Endothelial cell of umbilical vein (primary cell): Measurements from ENCODE around the gene LMX1A. TPM values are rescaled to one million over a fixed set of nuclear protein-coding genes. Genes with fewer than 3 reads are reported as not detected.

Source experiments
- BruUV-seq: library from RNA; stranded (reverse); fragments of 400-500 nt; replicated peaks from 2 replicates; lab custom pipeline; 2021; lab: Mats Ljungman, UMichigan
- CTCF ChIA-PET: fragments of 300-600, 350-600 bp; sonication (Branson Sonifier 250); formaldehyde crosslinking; loops from one replicate; lab custom pipeline; 2021; ENCODE audit warnings: antibody characterized with exemption, inconsistent platforms; lab: Charles Lee
- POLR2A ChIA-PET: fragments of 300-600, 350-600 bp; sonication (Branson Sonifier 250); formaldehyde crosslinking; loops from one replicate; lab custom pipeline; 2021; ENCODE audit warnings: antibody characterized with exemption, inconsistent platforms; lab: Charles Lee
- DNase-seq: peaks from one replicate; pipeline ENCODE4 v3.0.0-alpha.2; 2011; ENCODE audit warnings: low read depth, low spot score
- FAIRE-seq: peaks from 2 replicates; lab custom pipeline; 2011; peaks lifted over from hg19 to GRCh38; lab: Jason Lieb, UNC
- H2AFZ ChIP-seq: 2 replicates; pipeline ENCODE4 v1.6.0; 2012; ENCODE audit warnings: low read depth, low read length, control low read depth, inconsistent platforms
- H3K27ac ChIP-seq: 2 replicates; pipeline ENCODE4 v1.5.1; 2011; ENCODE audit warnings: low read depth, mild to moderate bottlenecking, control low read depth, low read length, moderate library complexity; ENCODE audit not compliant: insufficient read depth
- H3K27me3 ChIP-seq, 2 experiments: 2 replicates each; pipeline versions ENCODE4 v1.6.0 to v1.6.1; 2011; ENCODE audit warnings: low read length in 2 of 2, mixed read lengths in 1 of 2; ENCODE audit not compliant: control insufficient read depth in 2 of 2, insufficient read depth in 2 of 2
- H3K36me3 ChIP-seq, 2 experiments: 2 replicates in 1 of 2; 3 replicates in 1 of 2; pipeline ENCODE4 v1.5.1; 2011; ENCODE audit warnings: low read length in 2 of 2, mild to moderate bottlenecking in 1 of 2, moderate library complexity in 1 of 2; ENCODE audit not compliant: control insufficient read depth in 2 of 2, insufficient read depth in 2 of 2; ENCODE audit errors: extremely low read depth in 1 of 2
- H3K4me1 ChIP-seq: 3 replicates; pipeline ENCODE4 v1.5.1; 2011; ENCODE audit warnings: mild to moderate bottlenecking, low read length; ENCODE audit not compliant: control insufficient read depth, insufficient read depth; ENCODE audit errors: extremely low read depth
- H3K4me2 ChIP-seq: 2 replicates; pipeline ENCODE4 v1.6.1; 2011; ENCODE audit warnings: low read length, control low read depth, mixed read lengths; ENCODE audit not compliant: insufficient read depth
- H3K4me3 ChIP-seq, 3 experiments: fragments of 200-600 bp in 1 of 3; sonication (generic), shearing (Covaris generic) in 1 of 3; replicated peaks in 1 of 3; 2 replicates each; pipeline ENCODE4 v1.5.1; 2011 to 2016; ENCODE audit warnings: control low read depth in 3 of 3, low read length in 3 of 3, mild to moderate bottlenecking in 2 of 3, inconsistent platforms in 1 of 3, low read depth in 1 of 3, moderate library complexity in 1 of 3; ENCODE audit not compliant: insufficient read depth in 1 of 3
- H3K79me2 ChIP-seq: 2 replicates; pipeline ENCODE4 v1.6.0; 2012; ENCODE audit warnings: low read length, inconsistent platforms; ENCODE audit not compliant: control insufficient read depth, insufficient read depth
- H3K9ac ChIP-seq: replicated peaks from 2 replicates; pipeline ENCODE3; 2011; ENCODE audit warnings: low read length, control low read depth; ENCODE audit not compliant: insufficient read depth; ENCODE audit errors: extremely low read depth
- H3K9me1 ChIP-seq: replicated peaks from 3 replicates; pipeline ENCODE4 v1.6.0; 2011; ENCODE audit warnings: mild to moderate bottlenecking, low read length; ENCODE audit not compliant: control insufficient read depth, insufficient read depth; ENCODE audit errors: extremely low read depth
- H3K9me3 ChIP-seq: replicated peaks from 2 replicates; pipeline ENCODE4 v1.5.1; 2012; ENCODE audit warnings: low read length, inconsistent platforms; ENCODE audit not compliant: control insufficient read depth, insufficient read depth
- H4K20me1 ChIP-seq: replicated peaks from 2 replicates; pipeline ENCODE3; 2011; ENCODE audit warnings: mild to moderate bottlenecking, low read length; ENCODE audit not compliant: control insufficient read depth, insufficient read depth; ENCODE audit errors: extremely low read depth
- EZH2 ChIP-seq: IDR thresholded peaks from 2 replicates; pipeline ENCODE4 v1.6.1; 2012; ENCODE audit warnings: borderline replicate concordance, low read depth, mild to moderate bottlenecking, moderate library complexity, low read length, inconsistent platforms; ENCODE audit not compliant: severe bottlenecking
- FOS ChIP-seq: IDR thresholded peaks from 2 replicates; pipeline ENCODE4 v1.6.1; 2011; ENCODE audit warnings: mild to moderate bottlenecking, low read length, moderate library complexity, borderline replicate concordance; ENCODE audit not compliant: insufficient read depth
- POLR2A ChIP-seq: IDR thresholded peaks from 2 replicates; pipeline ENCODE4 v1.6.1; 2012; ENCODE audit warnings: low read depth, mild to moderate bottlenecking, control low read depth, low read length
- POLR2AphosphoS5 ChIP-seq: IDR thresholded peaks from 2 replicates; pipeline ENCODE4 v1.6.1; 2012; ENCODE audit warnings: low read depth, mild to moderate bottlenecking, control low read depth, low read length, moderate library complexity; ENCODE audit not compliant: insufficient read depth
- dilution Hi-C: fragments of 300-500 bp; cut with MboI; formaldehyde crosslinking; loops from one replicate; pipeline ENCODE4 v1.15.0; 2019; ENCODE audit warnings: low sequenced_read_pairs; ENCODE audit not compliant: extremely low pct_ligation_motif_present
- intact Hi-C: fragments of 100-400 bp; cut with micrococcal nuclease; formaldehyde crosslinking; loops from one replicate; pipeline ENCODE4 v1.10.0; 2022
- polyA plus RNA-seq, 4 experiments: library from polyadenylated mRNA; depleted of rRNA in 3 of 4; stranded (reverse) in 3 of 4; unstranded in 1 of 4; fragments of >200 nt; gene quantifications; 2 replicates each; pipeline versions ENCODE4 v1.2.1 to v1.2.3, GENCODE V29; 2011 to 2012; ENCODE audit warnings: missing spikeins in 1 of 4
- total RNA-seq: library from RNA; stranded (reverse); gene quantifications from 2 replicates; pipeline ENCODE4 v1.2.3, GENCODE V29; 2021
- TF ChIP-seq, protein P1 (sequence below): IDR thresholded peaks from 2 replicates; pipeline ENCODE4 v1.6.1; 2011; ENCODE audit not compliant: insufficient read depth, insufficient read length
- TF ChIP-seq, protein P2 (sequence below), 2 donors: IDR thresholded peaks; 1 replicate in 1 of 2; 2 replicates in 1 of 2; pipeline ENCODE4 v1.5.1; 2011; ENCODE audit warnings: low read length in 2 of 2, mild to moderate bottlenecking in 2 of 2, moderate library complexity in 2 of 2, control low read depth in 1 of 2, inconsistent platforms in 1 of 2, low read depth in 1 of 2; ENCODE audit not compliant: insufficient read depth in 1 of 2; ENCODE audit errors: extremely low read depth in 1 of 2

LMX1A gene
- total and polyA plus RNA-seq, 2 donors (not counting 3 experiments of a cell fraction or from before 2014, with no cell fraction given): not detected

DNA sequence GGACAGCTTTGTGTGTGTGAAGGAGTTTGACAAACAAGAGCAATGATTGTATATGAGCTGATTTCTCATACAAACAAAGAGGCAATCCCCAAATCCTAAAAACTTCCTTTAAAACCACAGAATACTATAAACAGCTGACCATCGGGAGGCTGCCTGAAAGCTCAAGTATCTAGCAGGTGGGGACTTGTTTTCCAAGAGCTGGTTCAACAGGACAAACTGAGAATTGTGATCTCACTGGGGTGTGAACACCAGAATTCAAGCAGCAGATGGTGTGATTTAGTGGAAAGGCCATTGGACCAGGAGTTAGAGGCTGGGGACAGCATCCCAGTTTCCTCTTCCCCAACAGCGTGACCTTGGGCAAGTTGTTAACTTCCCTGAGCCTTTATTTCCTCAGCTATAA lies 13.9 kb downstream of the LMX1A start:
- dilution Hi-C loops (no loop called here), intact Hi-C loops (no loop called here)
- Histone ChIP-seq H3K4me1 (no peaks in the 10 kb centered on the region), H3K27ac (no peak overlapping the region), H3K4me3 (no peak overlapping the region), H3K4me2 (no peak overlapping the region), H3K9ac (no peak overlapping the region), H3K9me1 (no peaks in the 10 kb centered on the region), H3K36me3 (no peaks in the 10 kb centered on the region), H2AFZ (no peak overlapping the region), H3K79me2 (no peaks in the 10 kb centered on the region), H3K27me3 (peaks cover 10 to 11% of the 10 kb centered on the region in 2 experiments), H3K9me3 (no peaks in the 10 kb centered on the region), H4K20me1 (no peaks in the 10 kb centered on the region)
- TF ChIP-seq POLR2A (no peak), FOS (no peak), POLR2AphosphoS5 (no peak), EZH2 (no peak)
- TF ChIP-seq, protein P1, sequence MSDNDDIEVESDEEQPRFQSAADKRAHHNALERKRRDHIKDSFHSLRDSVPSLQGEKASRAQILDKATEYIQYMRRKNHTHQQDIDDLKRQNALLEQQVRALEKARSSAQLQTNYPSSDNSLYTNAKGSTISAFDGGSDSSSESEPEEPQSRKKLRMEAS: no peak
- TF ChIP-seq, protein P2, sequence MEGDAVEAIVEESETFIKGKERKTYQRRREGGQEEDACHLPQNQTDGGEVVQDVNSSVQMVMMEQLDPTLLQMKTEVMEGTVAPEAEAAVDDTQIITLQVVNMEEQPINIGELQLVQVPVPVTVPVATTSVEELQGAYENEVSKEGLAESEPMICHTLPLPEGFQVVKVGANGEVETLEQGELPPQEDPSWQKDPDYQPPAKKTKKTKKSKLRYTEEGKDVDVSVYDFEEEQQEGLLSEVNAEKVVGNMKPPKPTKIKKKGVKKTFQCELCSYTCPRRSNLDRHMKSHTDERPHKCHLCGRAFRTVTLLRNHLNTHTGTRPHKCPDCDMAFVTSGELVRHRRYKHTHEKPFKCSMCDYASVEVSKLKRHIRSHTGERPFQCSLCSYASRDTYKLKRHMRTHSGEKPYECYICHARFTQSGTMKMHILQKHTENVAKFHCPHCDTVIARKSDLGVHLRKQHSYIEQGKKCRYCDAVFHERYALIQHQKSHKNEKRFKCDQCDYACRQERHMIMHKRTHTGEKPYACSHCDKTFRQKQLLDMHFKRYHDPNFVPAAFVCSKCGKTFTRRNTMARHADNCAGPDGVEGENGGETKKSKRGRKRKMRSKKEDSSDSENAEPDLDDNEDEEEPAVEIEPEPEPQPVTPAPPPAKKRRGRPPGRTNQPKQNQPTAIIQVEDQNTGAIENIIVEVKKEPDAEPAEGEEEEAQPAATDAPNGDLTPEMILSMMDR (IDR thresholded peaks at IDR 0.05; ENCODE audit: extremely low read depth in 1 of 2, insufficient read depth in 1 of 2, low read depth in 1 of 2, low read length in 2 of 2): no peak
- no TSS peak for BruUV-seq
- DNase-seq (no peak), FAIRE-seq (no peak)
- POLR2A ChIA-PET: no interaction called here
- CTCF ChIA-PET: interaction anchor here (1.8 to 2.0 kb wide), 2 partner anchors 9 to 25 kb away, joined by 6 to 7 read pairs; no protein-coding TSS in a partner anchor
